Measurements from ENCODE around the gene DGKB.

Gene DGKB

GRCh38 chr7:14385074-14385473 is 517.5 kb downstream of the DGKB start:
- DNase-seq (ENCODE audit: low spot score) = peak; percentile 3

- DNase-seq (ENCODE audit: low spot score) = no peak
Measured at GRCh38 chr7:14381936-14382335, 520.6 kb downstream of the DGKB start.

- peak; percentile 12 for DNase-seq (ENCODE audit: low spot score)
Measured at GRCh38 chr7:14381306-14381705, 521.2 kb downstream of the DGKB start.

GRCh38 chr7:14380881-14381280 is 521.7 kb downstream of the DGKB start:
- no peak for DNase-seq (ENCODE audit: low spot score)

- DNase-seq (ENCODE audit: low spot score) = peak; percentile 79
Measured at GRCh38 chr7:14377646-14378266, 524.8 kb downstream of the DGKB start.

GRCh38 chr7:14376711-14377110 is 525.8 kb downstream of the DGKB start:
- DNase-seq (ENCODE audit: low spot score) = no peak

GRCh38 chr7:14375998-14376397 is 526.6 kb downstream of the DGKB start:
- DNase-seq (ENCODE audit: low spot score) = no peak

- no peak for DNase-seq (ENCODE audit: low spot score)
Measured at GRCh38 chr7:14374336-14374735, 528.2 kb downstream of the DGKB start.

GRCh38 chr7:14368285-14368684 is 534.3 kb downstream of the DGKB start:
- DNase-seq (ENCODE audit: low spot score) = no peak

- no peak for DNase-seq (ENCODE audit: low spot score)
Measured at GRCh38 chr7:14351167-14351566, 551.4 kb downstream of the DGKB start.

GRCh38 chr7:14341200-14341775 is 561.3 kb downstream of the DGKB start:
- no peak for DNase-seq (ENCODE audit: low spot score)

GRCh38 chr7:14340393-14341074 is 562.0 kb downstream of the DGKB start:
- DNase-seq (ENCODE audit: low spot score) = no peak

- no peak for DNase-seq (ENCODE audit: low spot score)
Measured at GRCh38 chr7:14339861-14340260, 562.7 kb downstream of the DGKB start.

- DNase-seq (ENCODE audit: low spot score) = no peak
Measured at GRCh38 chr7:14336256-14336655, 566.3 kb downstream of the DGKB start.

GRCh38 chr7:14332155-14332554 is 570.4 kb downstream of the DGKB start:
- peak; percentile 3 for DNase-seq (ENCODE audit: low spot score)

- DNase-seq (ENCODE audit: low spot score) = no peak
Measured at GRCh38 chr7:14324767-14325166, 577.8 kb downstream of the DGKB start.

GRCh38 chr7:14322724-14323123 is 579.8 kb downstream of the DGKB start:
- no peak for DNase-seq (ENCODE audit: low spot score)

GRCh38 chr7:14321947-14322346 is 580.6 kb downstream of the DGKB start:
- DNase-seq (ENCODE audit: low spot score) = no peak

GRCh38 chr7:14309432-14309831 is 593.1 kb downstream of the DGKB start:
- DNase-seq (ENCODE audit: low spot score) = no peak

GRCh38 chr7:14305233-14305866 is 597.2 kb downstream of the DGKB start:
- DNase-seq (ENCODE audit: low spot score) = no peak

GRCh38 chr7:14303536-14303935 is 599.0 kb downstream of the DGKB start:
- DNase-seq (ENCODE audit: low spot score) = no peak

GRCh38 chr7:14294637-14295036 is 607.9 kb downstream of the DGKB start:
- DNase-seq (ENCODE audit: low spot score) = no peak

GRCh38 chr7:14293434-14293833 is 609.1 kb downstream of the DGKB start:
- DNase-seq (ENCODE audit: low spot score) = no peak
